HEK293 (cell line): ENCODE results near the gene RGSL1.

Experiments
- CTCF ChIP-seq: fragments of 450-650 bp; formaldehyde crosslinking; IDR thresholded peaks from 2 replicates; pipeline ENCODE4 v1.5.1; 2016; ENCODE audit warnings: missing biosample characterization, missing genetic modification characterization
- KLF9 ChIP-seq: fragments of 450-650 bp; formaldehyde crosslinking; IDR thresholded peaks from 2 replicates; pipeline ENCODE4 v1.5.1; 2016; ENCODE audit warnings: missing biosample characterization, missing genetic modification characterization, low read depth
- MEIS1 ChIP-seq: sonication (generic); formaldehyde crosslinking; IDR thresholded peaks from 2 replicates; pipeline ENCODE4 v1.8.1; 2022; ENCODE audit warnings: missing genetic modification reagents, mild to moderate bottlenecking, borderline replicate concordance
- RBAK ChIP-seq: fragments of 450-650 bp; formaldehyde crosslinking; IDR thresholded peaks from 2 replicates; pipeline ENCODE4 v1.5.1; 2016; ENCODE audit warnings: missing biosample characterization, missing genetic modification characterization
- ZBTB7A ChIP-seq: fragments of 450-650 bp; formaldehyde crosslinking; IDR thresholded peaks from 2 replicates; pipeline ENCODE4 v1.5.1; 2016; ENCODE audit warnings: low read depth, missing biosample characterization, missing genetic modification characterization
- ZNF510 ChIP-seq: fragments of 450-650 bp; formaldehyde crosslinking; IDR thresholded peaks from 2 replicates; pipeline ENCODE4 v1.5.1; 2018; ENCODE audit warnings: mild to moderate bottlenecking, missing genetic modification characterization, missing biosample characterization; ENCODE audit not compliant: insufficient replicate concordance

- TF ChIP-seq CTCF (tag by site-specific recombination), result no peak
- no peak for TF ChIP-seq KLF9
- no peak for TF ChIP-seq ZBTB7A
- TF ChIP-seq ZNF510 (tag by site-specific recombination), result no peak
- no peak for TF ChIP-seq RBAK (tag by site-specific recombination)
- TF ChIP-seq MEIS1 (CRISPR knock-in tag), result no peak
Observed at GRCh38 chr1:182450087-182450486, at the start of gene RGSL1.
